Measurements from ENCODE around the gene TOB1.
A peak's percentile ranks its signal among the peaks of the same experiment; 100 is the strongest.

Gene TOB1

DNA sequence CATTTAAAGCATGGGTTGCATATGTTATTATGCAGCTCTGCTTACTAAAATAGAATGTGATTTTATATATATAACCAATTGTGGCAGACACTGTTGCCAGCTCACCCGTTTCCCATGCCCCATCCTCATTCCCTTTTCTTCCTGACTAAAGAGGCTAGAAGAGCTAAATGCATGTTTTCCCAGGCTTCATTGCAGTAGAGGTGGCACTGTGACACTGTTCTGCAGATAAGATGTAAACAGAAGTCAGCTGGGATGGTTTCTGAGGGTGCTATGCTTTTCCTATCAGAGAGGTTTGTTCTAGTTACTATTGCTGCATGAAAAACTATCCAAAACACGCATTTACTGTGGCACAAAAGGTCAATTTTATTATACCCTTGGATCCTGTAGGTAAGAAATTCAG is 5.7 kb upstream of the TOB1 start:
- no peak for DNase-seq (ENCODE audit: extremely low read depth, low read depth)
- TF ChIP-seq, protein P1, sequence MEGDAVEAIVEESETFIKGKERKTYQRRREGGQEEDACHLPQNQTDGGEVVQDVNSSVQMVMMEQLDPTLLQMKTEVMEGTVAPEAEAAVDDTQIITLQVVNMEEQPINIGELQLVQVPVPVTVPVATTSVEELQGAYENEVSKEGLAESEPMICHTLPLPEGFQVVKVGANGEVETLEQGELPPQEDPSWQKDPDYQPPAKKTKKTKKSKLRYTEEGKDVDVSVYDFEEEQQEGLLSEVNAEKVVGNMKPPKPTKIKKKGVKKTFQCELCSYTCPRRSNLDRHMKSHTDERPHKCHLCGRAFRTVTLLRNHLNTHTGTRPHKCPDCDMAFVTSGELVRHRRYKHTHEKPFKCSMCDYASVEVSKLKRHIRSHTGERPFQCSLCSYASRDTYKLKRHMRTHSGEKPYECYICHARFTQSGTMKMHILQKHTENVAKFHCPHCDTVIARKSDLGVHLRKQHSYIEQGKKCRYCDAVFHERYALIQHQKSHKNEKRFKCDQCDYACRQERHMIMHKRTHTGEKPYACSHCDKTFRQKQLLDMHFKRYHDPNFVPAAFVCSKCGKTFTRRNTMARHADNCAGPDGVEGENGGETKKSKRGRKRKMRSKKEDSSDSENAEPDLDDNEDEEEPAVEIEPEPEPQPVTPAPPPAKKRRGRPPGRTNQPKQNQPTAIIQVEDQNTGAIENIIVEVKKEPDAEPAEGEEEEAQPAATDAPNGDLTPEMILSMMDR (IDR thresholded peaks at IDR 0.05; ENCODE audit: low read depth, low read length) = no peak

DNA sequence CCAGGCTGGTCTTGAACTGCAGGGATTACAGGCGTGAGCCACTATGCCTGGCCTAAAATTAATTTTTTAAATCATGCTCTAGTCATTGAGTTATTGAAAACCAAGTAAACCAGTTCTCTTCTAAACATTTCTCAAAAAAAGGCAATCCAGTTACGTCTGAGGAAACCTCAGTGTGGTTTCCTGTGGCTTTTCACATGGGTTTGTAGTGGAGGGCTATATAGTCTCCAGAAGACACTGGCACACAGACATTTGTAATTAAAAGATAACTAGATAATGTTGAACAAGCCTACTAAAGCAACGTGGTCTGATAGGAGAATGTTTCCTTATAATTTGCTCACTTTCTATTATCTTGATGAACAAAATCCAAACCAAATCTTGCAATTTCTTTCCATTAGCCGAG is 5.2 kb upstream of the TOB1 start:
- TF ChIP-seq, protein P1 (IDR thresholded peaks at IDR 0.05; ENCODE audit: low read depth, low read length) = no peak
- DNase-seq (ENCODE audit: extremely low read depth, low read depth) = no peak

DNA sequence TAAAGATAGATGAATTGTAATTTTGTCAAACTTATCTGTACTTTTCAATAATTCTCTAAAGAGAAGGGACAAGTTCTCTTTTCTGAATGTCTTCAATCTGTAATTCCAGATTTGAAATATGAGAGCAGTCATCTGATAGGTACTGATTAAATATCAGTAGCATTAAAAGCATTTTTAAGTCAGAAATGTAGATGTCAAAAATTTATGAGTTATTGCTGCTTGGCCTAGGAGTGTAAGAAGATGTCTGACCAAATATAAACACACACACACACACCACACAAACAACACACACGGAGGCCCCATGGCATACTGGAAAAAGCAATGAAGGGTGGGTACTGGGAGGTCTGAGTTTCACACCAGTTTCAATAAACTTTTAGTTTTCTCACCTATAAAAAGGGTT is 2.4 kb upstream of the TOB1 start:
- DNase-seq (ENCODE audit: extremely low read depth, low read depth) = no peak
- TF ChIP-seq, protein P1 (IDR thresholded peaks at IDR 0.05; ENCODE audit: low read depth, low read length) = no peak

DNA sequence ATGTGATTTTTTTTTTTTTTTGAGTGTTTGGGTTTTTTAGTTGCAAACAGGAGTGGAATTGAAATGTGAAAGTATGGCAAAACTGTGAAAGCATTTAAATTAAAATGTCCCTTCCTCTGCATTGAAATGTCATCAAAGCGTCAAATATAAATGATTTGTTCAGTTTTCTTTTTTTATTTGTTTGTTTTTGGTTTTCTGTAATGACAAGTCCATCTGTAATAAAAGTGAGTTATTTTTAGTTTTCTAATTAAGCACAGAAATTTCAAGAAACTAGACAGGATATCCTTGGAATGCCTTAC is 1.9 kb upstream of the TOB1 start:
- no peak for DNase-seq (ENCODE audit: extremely low read depth, low read depth)
- TF ChIP-seq, protein P1 (IDR thresholded peaks at IDR 0.05; ENCODE audit: low read depth, low read length) = no peak

DNA sequence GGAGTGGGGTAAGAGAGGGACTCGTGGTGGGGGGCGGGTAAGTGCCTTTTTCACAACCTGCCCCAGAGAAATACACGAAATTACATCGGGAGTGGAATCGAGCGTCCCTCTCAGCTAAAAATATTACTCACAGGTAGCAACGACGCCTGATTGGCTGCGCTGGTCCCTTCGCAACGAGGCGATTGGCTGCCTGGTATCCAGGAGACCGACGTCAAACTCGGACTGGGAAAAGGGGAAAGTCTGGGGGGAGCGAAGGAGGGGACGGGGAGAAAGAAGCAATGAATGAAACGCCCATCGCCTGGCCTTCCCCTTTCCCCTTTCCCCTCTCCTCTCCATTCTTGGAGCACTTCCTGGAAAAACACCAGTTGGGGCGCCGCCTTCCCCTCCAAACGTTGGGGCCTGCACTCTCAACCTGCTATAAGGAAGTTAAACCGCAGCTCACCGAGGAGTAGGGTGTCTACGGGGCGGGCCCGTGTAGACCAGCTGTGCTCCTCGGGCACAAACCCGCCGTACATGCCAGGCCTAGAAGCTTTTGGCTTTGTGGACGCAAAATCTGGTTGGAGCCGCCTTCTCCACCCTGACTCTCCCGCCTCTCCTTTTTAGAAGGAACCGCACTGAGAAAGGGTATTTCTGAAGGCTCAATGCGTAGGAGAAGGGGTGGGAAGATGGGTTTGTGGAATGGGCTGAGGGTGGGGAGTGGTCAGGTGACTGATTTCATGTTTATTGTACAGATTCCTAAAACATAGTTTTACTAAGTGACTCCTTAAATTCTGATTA is 1.4 kb upstream of the TOB1 start:
- TF ChIP-seq, protein P1 (IDR thresholded peaks at IDR 0.05; ENCODE audit: low read depth, low read length) = no peak
- peak; percentile 74 for DNase-seq (ENCODE audit: extremely low read depth, low read depth)

DNA sequence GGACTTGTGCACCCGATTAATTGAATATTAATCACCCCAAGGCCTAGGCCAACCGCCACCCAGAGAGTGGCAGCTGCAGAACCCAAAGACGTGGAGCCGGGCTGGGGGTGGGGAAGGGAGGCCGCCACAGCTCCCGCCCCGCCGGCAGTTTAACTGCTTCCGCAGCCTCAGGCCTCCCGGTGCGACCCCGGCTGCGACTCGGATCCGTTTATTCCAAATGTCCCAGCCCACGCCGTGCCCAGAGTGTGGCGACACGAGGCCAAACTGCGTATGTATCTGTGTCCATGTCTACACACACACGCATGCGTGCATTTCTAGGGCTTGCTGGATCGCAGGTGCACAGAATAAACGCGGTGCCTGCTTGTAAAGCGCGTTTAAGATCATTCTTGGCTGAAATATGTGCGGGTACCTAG is 802 bp upstream of the TOB1 start:
- TF ChIP-seq, protein P1 (IDR thresholded peaks at IDR 0.05; ENCODE audit: low read depth, low read length) = no peak
- DNase-seq (ENCODE audit: extremely low read depth, low read depth) = no peak

DNA sequence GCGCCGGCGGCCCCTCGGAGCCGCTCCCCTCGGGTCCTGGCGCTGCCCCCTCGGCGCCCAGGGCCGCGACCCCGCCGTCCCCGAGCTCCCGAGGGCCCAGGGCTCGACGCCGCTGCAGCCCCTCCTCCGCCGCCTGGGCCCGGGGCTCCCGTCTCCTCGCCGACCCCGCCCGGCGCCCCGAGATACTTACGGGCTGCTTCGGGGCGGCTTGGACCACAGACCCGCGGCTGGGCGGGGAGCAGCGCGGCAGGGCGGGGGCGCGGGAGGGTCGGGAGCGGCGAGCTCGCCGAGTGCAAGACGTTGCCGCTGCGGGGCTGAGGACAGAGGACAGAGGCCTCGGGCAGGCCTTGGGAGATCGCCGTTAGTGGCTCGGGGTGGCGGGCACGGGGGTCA is 290 bp downstream of the TOB1 start:
- no peak for DNase-seq (ENCODE audit: extremely low read depth, low read depth)
- TF ChIP-seq, protein P1 (IDR thresholded peaks at IDR 0.05; ENCODE audit: low read depth, low read length) = no peak

All from AG09319 (cell line).